ENCODE results near the gene OSBPL3. TPM values are rescaled to one million over a fixed set of nuclear protein-coding genes. Genes with fewer than 3 reads are reported as not detected.
A peak's percentile ranks its signal among the peaks of the same experiment; 100 is the strongest.

Gene OSBPL3
- total RNA-seq, 1 experiment from 2014 or later, result 36.8 TPM

DNA sequence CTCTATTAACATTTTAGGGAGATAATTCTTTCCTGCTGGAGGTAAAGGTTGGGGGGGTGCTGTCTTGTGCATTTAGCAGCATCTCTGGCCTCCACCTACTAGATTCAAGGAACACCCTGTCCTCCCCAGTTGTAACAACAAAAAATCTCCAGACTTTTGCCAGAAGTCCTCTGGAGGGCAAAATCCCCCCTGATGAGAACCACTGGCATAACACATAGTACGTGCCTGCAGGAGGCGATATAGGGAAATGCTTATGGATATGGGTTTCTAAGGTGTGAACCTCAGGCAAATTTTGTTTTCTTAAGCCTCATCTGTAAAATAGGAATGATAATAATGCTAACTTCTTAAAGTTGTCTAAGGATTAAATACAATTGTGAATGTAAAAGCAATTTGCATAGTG lies 2.9 kb upstream of the OSBPL3 start:
- Histone ChIP-seq H3K27me3 (ENCODE audit: insufficient read depth, low read length) (no peaks in the 10 kb centered on the region), H2AFZ (ENCODE audit: low read depth, low read length, poor library complexity, severe bottlenecking) (no peak overlapping the region), H3K4me1 (ENCODE audit: control insufficient read depth in 1 of 2, insufficient read depth in 2 of 2, low read length in 2 of 2) (peaks cover 14 to 36% of the 10 kb centered on the region in 2 experiments), H3K79me2 (ENCODE audit: insufficient read depth, low read length) (peaks cover 19% of the 10 kb centered on the region), H3K36me3 (ENCODE audit: control insufficient read depth in 1 of 2, insufficient read depth in 2 of 2, low read length in 2 of 2) (no peaks in the 10 kb centered on the region), H3K9ac (ENCODE audit: low read length) (no peak overlapping the region), H3K4me2 (ENCODE audit: low read length) (peak overlapping the region; percentile 92), H3K9me3 (ENCODE audit: control insufficient read depth in 1 of 2, insufficient read depth in 1 of 2, low read depth in 1 of 2, low read length in 2 of 2) (no peaks in the 10 kb centered on the region), H3K9me2 (ENCODE audit: insufficient read depth) (no peaks in the 10 kb centered on the region), H3K27ac (ENCODE audit: low read depth, low read length) (no peak overlapping the region), H4K20me1 (ENCODE audit: insufficient read depth) (no peaks in the 10 kb centered on the region; the same call in 1 of the 2 replicates), H3K4me3 (replicated peaks in 1 of 2; ENCODE audit: low read depth in 1 of 2, low read length in 2 of 2) (no peak overlapping the region)
- DNase-seq (ENCODE audit: low read depth, low spot score) (no peak), ATAC-seq (no peak)
- no TSS peak for BruUV-seq (replicated peaks)
- intact Hi-C loops (cut with micrococcal nuclease), result loop anchor here (5.0 kb wide), 2 partner anchors 84 to 879 kb away; no protein-coding TSS in a partner anchor
- ChIA-PET POLR2A (interaction anchor here (1.9 kb wide), 1 partner anchor 11 kb away, joined by 6 read pairs; no protein-coding TSS in a partner anchor), RAD21 (ENCODE audit: low non-redundant PET in 1 of 2, low total read pairs in 2 of 2, uncharacterized antibody in 2 of 2, unreplicated experiment in 2 of 2) (no interaction called here), CTCF (interaction anchor here (1.0 to 4.2 kb wide), 6 partner anchors 11 to 171 kb away, joined by 3 to 23 read pairs (median 14); no protein-coding TSS in a partner anchor)
- TF ChIP-seq EZH2 (IDR thresholded peaks at IDR 0.05) (no peak), SRF (IDR thresholded peaks at IDR 0.05; ENCODE audit: low read depth) (no peak), RAD21 (IDR thresholded peaks at IDR 0.05; ENCODE audit: low read depth) (peak; percentile 36; the same call in 1 of the 2 replicates), CBX3 (IDR thresholded peaks at IDR 0.05; ENCODE audit: low read depth) (peak; percentile 48; the same call in 1 of the 2 replicates), TCF7L2 (IDR thresholded peaks at IDR 0.05; ENCODE audit: borderline replicate concordance, extremely low read depth, insufficient read depth, insufficient read length) (no peak), POLR2A (IDR thresholded peaks at IDR 0.05; ENCODE audit: borderline replicate concordance, extremely low read depth, insufficient read depth, insufficient read length) (no peak), ELF1 (IDR thresholded peaks at IDR 0.05; ENCODE audit: borderline replicate concordance, low read depth) (no peak), SIN3A (IDR thresholded peaks at IDR 0.05; ENCODE audit: low read depth) (no peak), POLR2AphosphoS5 (IDR thresholded peaks at IDR 0.05; ENCODE audit: low read depth, low read length) (no peak), SP1 (IDR thresholded peaks at IDR 0.05; ENCODE audit: low read depth) (no peak), YY1 (IDR thresholded peaks at IDR 0.05; ENCODE audit: extremely low read depth, insufficient replicate concordance, low read depth, low read length) (no peak), EGR1 (IDR thresholded peaks at IDR 0.05; ENCODE audit: low read depth) (no peak), JUND (IDR thresholded peaks at IDR 0.05) (no peak), FOSL1 (IDR thresholded peaks at IDR 0.05; ENCODE audit: low read depth) (no peak), CEBPB (IDR thresholded peaks at IDR 0.05; ENCODE audit: low read depth) (no peak)
- TF ChIP-seq, protein P1, sequence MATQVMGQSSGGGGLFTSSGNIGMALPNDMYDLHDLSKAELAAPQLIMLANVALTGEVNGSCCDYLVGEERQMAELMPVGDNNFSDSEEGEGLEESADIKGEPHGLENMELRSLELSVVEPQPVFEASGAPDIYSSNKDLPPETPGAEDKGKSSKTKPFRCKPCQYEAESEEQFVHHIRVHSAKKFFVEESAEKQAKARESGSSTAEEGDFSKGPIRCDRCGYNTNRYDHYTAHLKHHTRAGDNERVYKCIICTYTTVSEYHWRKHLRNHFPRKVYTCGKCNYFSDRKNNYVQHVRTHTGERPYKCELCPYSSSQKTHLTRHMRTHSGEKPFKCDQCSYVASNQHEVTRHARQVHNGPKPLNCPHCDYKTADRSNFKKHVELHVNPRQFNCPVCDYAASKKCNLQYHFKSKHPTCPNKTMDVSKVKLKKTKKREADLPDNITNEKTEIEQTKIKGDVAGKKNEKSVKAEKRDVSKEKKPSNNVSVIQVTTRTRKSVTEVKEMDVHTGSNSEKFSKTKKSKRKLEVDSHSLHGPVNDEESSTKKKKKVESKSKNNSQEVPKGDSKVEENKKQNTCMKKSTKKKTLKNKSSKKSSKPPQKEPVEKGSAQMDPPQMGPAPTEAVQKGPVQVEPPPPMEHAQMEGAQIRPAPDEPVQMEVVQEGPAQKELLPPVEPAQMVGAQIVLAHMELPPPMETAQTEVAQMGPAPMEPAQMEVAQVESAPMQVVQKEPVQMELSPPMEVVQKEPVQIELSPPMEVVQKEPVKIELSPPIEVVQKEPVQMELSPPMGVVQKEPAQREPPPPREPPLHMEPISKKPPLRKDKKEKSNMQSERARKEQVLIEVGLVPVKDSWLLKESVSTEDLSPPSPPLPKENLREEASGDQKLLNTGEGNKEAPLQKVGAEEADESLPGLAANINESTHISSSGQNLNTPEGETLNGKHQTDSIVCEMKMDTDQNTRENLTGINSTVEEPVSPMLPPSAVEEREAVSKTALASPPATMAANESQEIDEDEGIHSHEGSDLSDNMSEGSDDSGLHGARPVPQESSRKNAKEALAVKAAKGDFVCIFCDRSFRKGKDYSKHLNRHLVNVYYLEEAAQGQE (IDR thresholded peaks at IDR 0.05; ENCODE audit: low read depth), result no peak
- TF ChIP-seq, protein P2, sequence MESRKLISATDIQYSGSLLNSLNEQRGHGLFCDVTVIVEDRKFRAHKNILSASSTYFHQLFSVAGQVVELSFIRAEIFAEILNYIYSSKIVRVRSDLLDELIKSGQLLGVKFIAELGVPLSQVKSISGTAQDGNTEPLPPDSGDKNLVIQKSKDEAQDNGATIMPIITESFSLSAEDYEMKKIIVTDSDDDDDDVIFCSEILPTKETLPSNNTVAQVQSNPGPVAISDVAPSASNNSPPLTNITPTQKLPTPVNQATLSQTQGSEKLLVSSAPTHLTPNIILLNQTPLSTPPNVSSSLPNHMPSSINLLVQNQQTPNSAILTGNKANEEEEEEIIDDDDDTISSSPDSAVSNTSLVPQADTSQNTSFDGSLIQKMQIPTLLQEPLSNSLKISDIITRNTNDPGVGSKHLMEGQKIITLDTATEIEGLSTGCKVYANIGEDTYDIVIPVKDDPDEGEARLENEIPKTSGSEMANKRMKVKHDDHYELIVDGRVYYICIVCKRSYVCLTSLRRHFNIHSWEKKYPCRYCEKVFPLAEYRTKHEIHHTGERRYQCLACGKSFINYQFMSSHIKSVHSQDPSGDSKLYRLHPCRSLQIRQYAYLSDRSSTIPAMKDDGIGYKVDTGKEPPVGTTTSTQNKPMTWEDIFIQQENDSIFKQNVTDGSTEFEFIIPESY (IDR thresholded peaks at IDR 0.05; ENCODE audit: extremely low read depth, insufficient replicate concordance, low read length), result no peak
- TF ChIP-seq, protein P3, sequence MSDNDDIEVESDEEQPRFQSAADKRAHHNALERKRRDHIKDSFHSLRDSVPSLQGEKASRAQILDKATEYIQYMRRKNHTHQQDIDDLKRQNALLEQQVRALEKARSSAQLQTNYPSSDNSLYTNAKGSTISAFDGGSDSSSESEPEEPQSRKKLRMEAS (IDR thresholded peaks at IDR 0.05), result no peak
- TF ChIP-seq, protein P4, sequence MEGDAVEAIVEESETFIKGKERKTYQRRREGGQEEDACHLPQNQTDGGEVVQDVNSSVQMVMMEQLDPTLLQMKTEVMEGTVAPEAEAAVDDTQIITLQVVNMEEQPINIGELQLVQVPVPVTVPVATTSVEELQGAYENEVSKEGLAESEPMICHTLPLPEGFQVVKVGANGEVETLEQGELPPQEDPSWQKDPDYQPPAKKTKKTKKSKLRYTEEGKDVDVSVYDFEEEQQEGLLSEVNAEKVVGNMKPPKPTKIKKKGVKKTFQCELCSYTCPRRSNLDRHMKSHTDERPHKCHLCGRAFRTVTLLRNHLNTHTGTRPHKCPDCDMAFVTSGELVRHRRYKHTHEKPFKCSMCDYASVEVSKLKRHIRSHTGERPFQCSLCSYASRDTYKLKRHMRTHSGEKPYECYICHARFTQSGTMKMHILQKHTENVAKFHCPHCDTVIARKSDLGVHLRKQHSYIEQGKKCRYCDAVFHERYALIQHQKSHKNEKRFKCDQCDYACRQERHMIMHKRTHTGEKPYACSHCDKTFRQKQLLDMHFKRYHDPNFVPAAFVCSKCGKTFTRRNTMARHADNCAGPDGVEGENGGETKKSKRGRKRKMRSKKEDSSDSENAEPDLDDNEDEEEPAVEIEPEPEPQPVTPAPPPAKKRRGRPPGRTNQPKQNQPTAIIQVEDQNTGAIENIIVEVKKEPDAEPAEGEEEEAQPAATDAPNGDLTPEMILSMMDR (IDR thresholded peaks at IDR 0.05 in 2 of 3, conservative IDR thresholded peaks at IDR 0.05 in 1 of 3; ENCODE audit: borderline replicate concordance in 1 of 3, insufficient read depth in 1 of 3, low read depth in 2 of 3, low read length in 2 of 3), result peak; percentile 64 to 79 (median 71)

Data from HCT116 (cell line).